Tibial nerve (tissue), 4 donors: Measurements from ENCODE around the gene JPT2. TPM values are rescaled to one million over a fixed set of nuclear protein-coding genes. Genes with fewer than 3 reads are reported as not detected.

Experiments
- DNase-seq, 2 donors: peaks; one replicate each; pipeline ENCODE4 v3.0.0-alpha.2; 2019; ENCODE audit warnings: low spot score in 2 of 2
- H3K27ac ChIP-seq, 4 donors: fragments of 200-600 bp; sonication (generic) in 3 of 4; one replicate each; pipeline ENCODE4 v1.5.1; 2017 to 2019; ENCODE audit warnings: mild to moderate bottlenecking in 1 of 4
- H3K27me3 ChIP-seq, 2 donors: fragments of 200-600 bp; sonication (generic) in 1 of 2; one replicate each; pipeline versions ENCODE4 v1.5.1 to v1.6.0; 2017 to 2019
- H3K36me3 ChIP-seq, 3 donors: fragments of 200-600 bp; sonication (generic); one replicate each; pipeline ENCODE4 v1.5.1; 2018 to 2019
- H3K4me1 ChIP-seq, 4 donors: fragments of 200-600 bp; sonication (generic) in 3 of 4; one replicate each; pipeline ENCODE4 v1.5.1; 2017 to 2019
- H3K4me3 ChIP-seq, 4 donors: fragments of 200-600 bp; sonication (generic) in 3 of 4; one replicate each; pipeline ENCODE4 v1.5.1; 2017 to 2019; ENCODE audit warnings: mild to moderate bottlenecking in 1 of 4, moderate library complexity in 1 of 4
- H3K9me3 ChIP-seq, 4 donors: fragments of 200-600 bp; sonication (generic) in 3 of 4; one replicate each; pipeline ENCODE4 v1.5.1; 2017 to 2019
- EP300 ChIP-seq, 2 donors: sonication (generic); formaldehyde crosslinking; IDR thresholded peaks; one replicate each; pipeline ENCODE4 v1.6.1; 2017; ENCODE audit warnings: antibody characterized with exemption in 2 of 2, mild to moderate bottlenecking in 1 of 2
- POLR2A ChIP-seq, 2 donors: fragments of 450-650 bp; IDR thresholded peaks; one replicate each; pipeline ENCODE4 v1.6.1; 2017; ENCODE audit warnings: antibody characterized with exemption in 2 of 2, mild to moderate bottlenecking in 2 of 2, moderate library complexity in 2 of 2
- WGBS, 2 donors: methylation state at CpG; one replicate each; pipeline ENCODE4 v1.1.5; 2018; 5-methylcytosine and 5-hydroxymethylcytosine counted together
- small RNA-seq: library from RNA; depleted of rRNA; stranded (forward); fragments of <200 nt; gene quantifications from one replicate; pipeline ENCODE3, GENCODE V24; 2016
- total RNA-seq, 4 donors: library from RNA; depleted of rRNA; stranded (reverse); fragments of >200 nt; gene quantifications; one replicate each; pipeline ENCODE4 v1.1.0, GENCODE V29; 2016
- TF ChIP-seq, protein P1 (sequence below), 5 experiments: fragments of 200-600 bp in 3 of 5; fragments of 450-650 bp in 2 of 5; sonication (generic) in 3 of 5; IDR thresholded peaks; one replicate each; pipeline ENCODE4 v1.5.1; 2016 to 2019; ENCODE audit warnings: antibody characterized with exemption in 5 of 5, mild to moderate bottlenecking in 3 of 5, moderate library complexity in 2 of 5

The JPT2 gene
- total RNA-seq, 4 donors from 2014 or later: 15.0 to 28.9 (median 16.1) TPM

DNA sequence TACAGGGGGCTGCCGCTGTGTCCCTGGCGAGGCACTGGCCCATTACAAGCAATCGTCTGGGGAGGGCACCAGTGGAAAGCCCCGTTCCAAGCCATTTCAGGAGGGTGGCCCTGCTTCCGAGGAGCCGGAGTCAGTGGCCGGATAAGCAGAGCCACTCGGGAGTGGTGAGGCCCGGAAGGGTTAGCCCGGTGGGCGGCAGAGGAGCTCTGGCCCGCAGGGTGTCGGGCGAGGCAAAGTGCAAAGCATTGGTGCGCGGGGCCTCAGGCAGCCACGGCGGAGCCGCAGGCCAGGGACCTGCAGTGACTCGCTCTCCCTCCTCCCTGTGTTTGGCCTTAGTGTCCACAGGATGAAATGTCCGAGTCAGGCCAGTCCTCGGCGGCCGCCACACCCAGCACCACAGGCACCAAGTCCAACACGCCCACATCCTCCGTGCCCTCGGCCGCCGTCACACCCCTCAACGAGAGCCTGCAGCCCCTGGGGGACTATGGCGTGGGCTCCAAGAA lies 68.7 kb downstream of the JPT2 start:
- Histone ChIP-seq H3K4me3 (no peak overlapping the region), H3K27ac (no peak overlapping the region), H3K4me1 (no peaks in the 10 kb centered on the region), H3K36me3 (peaks cover 6 to 100% (median 19%) of the 10 kb centered on the region in 3 donors), H3K9me3 (no peaks in the 10 kb centered on the region), H3K27me3 (no peaks in the 10 kb centered on the region)
- 87 to 90% methylated on average over 18 to 31 of the region's 31 CpGs for WGBS, 2 donors
- no peak for DNase-seq
- no peak for TF ChIP-seq POLR2A (IDR thresholded peaks at IDR 0.05)
- TF ChIP-seq EP300 (IDR thresholded peaks at IDR 0.05): no peak
- TF ChIP-seq, protein P1, sequence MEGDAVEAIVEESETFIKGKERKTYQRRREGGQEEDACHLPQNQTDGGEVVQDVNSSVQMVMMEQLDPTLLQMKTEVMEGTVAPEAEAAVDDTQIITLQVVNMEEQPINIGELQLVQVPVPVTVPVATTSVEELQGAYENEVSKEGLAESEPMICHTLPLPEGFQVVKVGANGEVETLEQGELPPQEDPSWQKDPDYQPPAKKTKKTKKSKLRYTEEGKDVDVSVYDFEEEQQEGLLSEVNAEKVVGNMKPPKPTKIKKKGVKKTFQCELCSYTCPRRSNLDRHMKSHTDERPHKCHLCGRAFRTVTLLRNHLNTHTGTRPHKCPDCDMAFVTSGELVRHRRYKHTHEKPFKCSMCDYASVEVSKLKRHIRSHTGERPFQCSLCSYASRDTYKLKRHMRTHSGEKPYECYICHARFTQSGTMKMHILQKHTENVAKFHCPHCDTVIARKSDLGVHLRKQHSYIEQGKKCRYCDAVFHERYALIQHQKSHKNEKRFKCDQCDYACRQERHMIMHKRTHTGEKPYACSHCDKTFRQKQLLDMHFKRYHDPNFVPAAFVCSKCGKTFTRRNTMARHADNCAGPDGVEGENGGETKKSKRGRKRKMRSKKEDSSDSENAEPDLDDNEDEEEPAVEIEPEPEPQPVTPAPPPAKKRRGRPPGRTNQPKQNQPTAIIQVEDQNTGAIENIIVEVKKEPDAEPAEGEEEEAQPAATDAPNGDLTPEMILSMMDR (IDR thresholded peaks at IDR 0.05): no peak

DNA sequence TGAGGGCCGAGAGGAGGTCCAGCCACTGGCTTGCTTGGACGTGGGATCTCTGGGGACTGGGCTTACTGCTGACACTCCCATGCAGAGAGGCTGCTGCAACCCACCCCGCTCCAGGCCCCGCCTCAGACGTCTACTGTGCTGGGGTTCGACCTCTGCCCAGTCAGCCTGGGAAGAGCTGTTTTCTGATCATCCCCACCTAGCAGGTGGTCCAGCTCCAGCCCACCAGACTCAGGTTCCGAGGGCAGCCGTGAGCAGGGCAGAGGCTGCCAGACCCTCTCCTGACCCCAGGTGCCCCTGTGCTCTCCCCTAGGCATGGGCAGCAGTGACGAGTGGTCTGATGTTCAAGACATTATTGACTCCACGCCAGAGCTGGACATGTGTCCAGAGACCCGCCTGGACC lies 69.9 kb downstream of the JPT2 start:
- WGBS, 2 donors: 83 to 87% methylated on average over 11 of the region's 11 CpGs
- H3K27me3 ChIP-seq: no peaks in the 10 kb centered on the region
- H3K27ac ChIP-seq: no peak overlapping the region

DNA sequence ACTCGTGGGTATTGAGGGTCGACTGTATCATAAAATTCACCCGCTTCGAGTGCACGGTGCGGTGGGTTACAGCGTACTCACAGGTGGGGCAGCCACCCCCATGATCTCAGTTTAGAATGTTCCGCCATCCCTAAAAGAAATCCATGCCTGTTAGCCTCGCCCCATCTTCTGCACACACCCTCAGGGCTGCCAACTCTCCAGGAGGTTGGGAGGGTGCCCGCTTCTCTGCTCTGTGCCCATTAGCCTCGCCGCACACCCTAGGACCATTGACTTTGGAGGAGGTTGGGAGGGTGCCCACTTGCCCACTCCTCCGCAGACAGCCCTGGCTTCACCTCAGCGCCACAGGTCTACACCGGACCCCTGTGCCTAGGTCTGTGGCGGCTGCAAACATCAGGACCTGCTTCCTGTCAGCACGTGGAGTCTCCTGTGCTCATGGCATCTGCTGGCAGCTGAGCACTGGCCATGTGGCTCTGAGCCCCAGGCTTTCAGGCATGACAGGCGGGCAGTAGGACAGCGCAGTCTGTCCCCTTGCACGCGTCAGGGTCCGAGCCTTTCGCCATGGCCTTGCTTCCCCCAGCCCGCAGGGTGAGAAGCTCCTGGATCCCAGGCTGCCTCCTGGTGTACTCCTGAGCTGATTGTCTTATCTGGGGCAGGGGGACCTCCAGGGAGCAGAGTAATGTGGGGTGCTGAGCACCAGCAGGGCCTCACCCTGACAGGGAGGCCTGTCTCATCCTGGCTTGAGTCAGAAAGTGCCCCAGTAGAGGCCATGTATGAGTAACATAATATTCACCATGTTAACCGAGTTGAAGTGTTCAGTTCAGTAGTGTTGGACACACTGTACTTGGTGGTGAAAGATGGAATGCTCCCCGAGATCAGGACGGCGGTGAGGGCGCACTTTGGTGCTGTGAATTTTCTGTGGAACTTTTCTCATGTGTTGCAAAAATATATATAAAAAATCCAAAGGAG lies 71.4 kb downstream of the JPT2 start:
- no peak for DNase-seq
- no peaks in the 10 kb centered on the region for H3K4me1 ChIP-seq
- no peak overlapping the region for H3K27ac ChIP-seq
- no peaks in the 10 kb centered on the region for H3K9me3 ChIP-seq
- TF ChIP-seq POLR2A (IDR thresholded peaks at IDR 0.05): no peak
- H3K27me3 ChIP-seq: no peaks in the 10 kb centered on the region
- 95 to 97% methylated on average over 26 to 29 of the region's 29 CpGs for WGBS, 2 donors
- H3K4me3 ChIP-seq: no peak overlapping the region
- peaks cover 6 to 94% (median 29%) of the 10 kb centered on the region in 3 donors for H3K36me3 ChIP-seq

More for the DNA sequence above, 69.9 kb downstream of the JPT2 start:
- Histone ChIP-seq H3K9me3 (no peaks in the 10 kb centered on the region), H3K4me3 (no peak overlapping the region), H3K36me3 (peaks cover 6 to 100% (median 26%) of the 10 kb centered on the region in 3 donors), H3K4me1 (no peaks in the 10 kb centered on the region)
- DNase-seq: no peak
- TF ChIP-seq POLR2A (IDR thresholded peaks at IDR 0.05) (no peak), EP300 (IDR thresholded peaks at IDR 0.05) (no peak)
- TF ChIP-seq, protein P1 (IDR thresholded peaks at IDR 0.05): no peak

Small RNAs within 50 kb of the gene (small RNA-seq; reads per million reads assigned to genes)
- 0.28 reads per million for gene MIR3177

Other genes starting within 250 kb of the JPT2 start
- gene PERCC1, start 247.2 kb upstream of the JPT2 start, total RNA-seq: 1 to 10 TPM in 1 of 4 donors, not detected in 3; 1.1 TPM
- gene CCDC154, start 233.7 kb upstream of the JPT2 start, total RNA-seq: 1 to 10 TPM in 2 of 4 donors, under 1 TPM in 1, not detected in 1; 0.44 to 3.0 (median 2.7) TPM
- 100 to 1,000 TPM in 2 of 4 donors, 10 to 100 TPM in 2; 38.7 to 136 (median 73.1) TPM for gene CLCN7, start 203.3 kb upstream of the JPT2 start, total RNA-seq
- not detected for gene PTX4, start 189.3 kb upstream of the JPT2 start, total RNA-seq
- 10 to 100 TPM; 37.1 to 84.6 (median 45.3) TPM for gene TELO2, start 184.9 kb upstream of the JPT2 start, total RNA-seq
- 10 to 100 TPM; 46.3 to 53.7 (median 48.9) TPM for gene TMEM204, start 144.6 kb upstream of the JPT2 start, total RNA-seq
- gene IFT140, start 66.2 kb upstream of the JPT2 start, total RNA-seq: 10 to 100 TPM; 26.8 to 49.5 (median 41.6) TPM
- 10 to 100 TPM; 11.6 to 30.6 (median 17.8) TPM for gene CRAMP1, start 65.9 kb upstream of the JPT2 start, total RNA-seq
- 100 to 1,000 TPM in 2 of 4 donors, 10 to 100 TPM in 2; 92.6 to 188 (median 99.5) TPM for gene MAPK8IP3, start 27.9 kb downstream of the JPT2 start, total RNA-seq
- 100 to 1,000 TPM; 113 to 198 (median 128) TPM for gene NME3, start 93.3 kb downstream of the JPT2 start, total RNA-seq
- 10 to 100 TPM; 13.2 to 41.4 (median 17.7) TPM for gene EME2, start 94.5 kb downstream of the JPT2 start, total RNA-seq
- 100 to 1,000 TPM in 1 of 4 donors, 10 to 100 TPM in 3; 58.1 to 121 (median 81.0) TPM for gene MRPS34, start 94.9 kb downstream of the JPT2 start, total RNA-seq
- gene SPSB3, start 104.3 kb downstream of the JPT2 start, total RNA-seq: 100 to 1,000 TPM in 3 of 4 donors, 10 to 100 TPM in 1; 90.7 to 122 (median 112) TPM
- 10 to 100 TPM; 73.5 to 93.9 (median 87.4) TPM for gene NUBP2, start 104.7 kb downstream of the JPT2 start, total RNA-seq
- gene IGFALS, start 115.4 kb downstream of the JPT2 start, total RNA-seq: 1 to 10 TPM in 1 of 4 donors, under 1 TPM in 1, not detected in 2; 0.63 to 1.6 TPM
- 100 to 1,000 TPM in 2 of 4 donors, 10 to 100 TPM in 2; 89.2 to 161 (median 100) TPM for gene HAGH, start 148.5 kb downstream of the JPT2 start, total RNA-seq
- gene FAHD1, start 148.9 kb downstream of the JPT2 start, total RNA-seq: 10 to 100 TPM; 17.5 to 44.1 (median 33.7) TPM
- not detected for gene MEIOB, start 193.9 kb downstream of the JPT2 start, total RNA-seq
- gene HS3ST6, start 240.1 kb downstream of the JPT2 start, total RNA-seq: not detected